Spleen (tissue), 11 donors: ENCODE results near the gene DIP2A. TPM values are rescaled to one million over a fixed set of nuclear protein-coding genes. Genes with fewer than 3 reads are reported as not detected.

Source experiments
- DNase-seq: peaks from one replicate; pipeline ENCODE4 v3.0.0-alpha.2; 2020
- H3K27ac ChIP-seq, 8 donors: fragments of 200-600 bp; sonication (generic) in 7 of 8; 1 replicate in 4 of 8; 2 replicates in 4 of 8; pipeline versions ENCODE4 v1.5.0 to v1.8.0; 2016 to 2021; ENCODE audit warnings: inconsistent platforms in 4 of 8, mild to moderate bottlenecking in 4 of 8, moderate library complexity in 1 of 8
- H3K27me3 ChIP-seq, 7 donors: fragments of 200-600 bp; sonication (generic) in 6 of 7; replicated peaks in 1 of 7; 1 replicate in 4 of 7; 2 replicates in 3 of 7; pipeline versions ENCODE4 v1.5.0 to v1.8.0; 2016 to 2021; ENCODE audit warnings: inconsistent platforms in 3 of 7, mild to moderate bottlenecking in 1 of 7
- H3K36me3 ChIP-seq, 6 donors: fragments of 200-600 bp; sonication (generic) in 5 of 6; 1 replicate in 4 of 6; 2 replicates in 2 of 6; pipeline versions ENCODE4 v1.5.0 to v1.8.0; 2016 to 2021; ENCODE audit warnings: inconsistent platforms in 2 of 6
- H3K4me1 ChIP-seq, 6 donors: fragments of 200-600 bp; sonication (generic) in 5 of 6; 1 replicate in 3 of 6; 2 replicates in 3 of 6; pipeline versions ENCODE4 v1.5.0 to v1.8.0; 2016 to 2021; ENCODE audit warnings: inconsistent platforms in 3 of 6
- H3K4me3 ChIP-seq, 8 donors: fragments of 200-600 bp; sonication (generic) in 7 of 8; 1 replicate in 4 of 8; 2 replicates in 4 of 8; pipeline versions ENCODE4 v1.5.0 to v1.8.0; 2016 to 2021; ENCODE audit warnings: inconsistent platforms in 4 of 8, mild to moderate bottlenecking in 4 of 8, moderate library complexity in 2 of 8
- H3K9me3 ChIP-seq, 8 donors: fragments of 200-600 bp; sonication (generic) in 7 of 8; 1 replicate in 4 of 8; 2 replicates in 4 of 8; pipeline versions ENCODE4 v1.5.0 to v1.8.0; 2016 to 2021; ENCODE audit warnings: inconsistent platforms in 4 of 8
- CTCF ChIP-seq, 11 experiments: fragments of 200-600 bp in 7 of 11; fragments of 450-650 bp in 4 of 11; sonication (generic) in 4 of 11; IDR thresholded peaks in 8 of 11; conservative IDR thresholded peaks in 3 of 11; 1 replicate in 7 of 11; 2 replicates in 4 of 11; pipeline versions ENCODE4 v1.4.0 to v1.8.0; 2016 to 2021; ENCODE audit warnings: antibody characterized with exemption in 11 of 11, inconsistent platforms in 4 of 11, mild to moderate bottlenecking in 1 of 11
- POLR2A ChIP-seq, 3 donors: fragments of 450-650 bp; IDR thresholded peaks; one replicate each; pipeline ENCODE4 v1.5.1; 2017; ENCODE audit warnings: antibody characterized with exemption in 3 of 3, mild to moderate bottlenecking in 1 of 3
- POLR2AphosphoS5 ChIP-seq, 3 donors: sonication (generic); formaldehyde crosslinking; IDR thresholded peaks; one replicate each; pipeline ENCODE4 v1.5.1; 2017; ENCODE audit warnings: antibody characterized with exemption in 3 of 3
- WGBS, 5 donors: extraction: QIAGEN DNeasy Blood & Tissue Kit in 3 of 5; methylation state at CpG; one replicate each; pipeline versions ENCODE4 v1.1.5 to v1.1.7; 2013 to 2018; 5-methylcytosine and 5-hydroxymethylcytosine counted together
- intact Hi-C: fragments of 100-400 bp; cut with DNase I; formaldehyde crosslinking; loops from one replicate; pipeline ENCODE4 v1.15.0; 2023; ENCODE audit warnings: low total_unique reads
- polyA plus RNA-seq, 3 donors: library from polyadenylated mRNA; stranded (reverse); fragments of 200-250 nt; gene quantifications; one replicate each; pipeline ENCODE4 v1.2.1, GENCODE V29; 2013
- total RNA-seq, 7 donors: library from RNA; depleted of rRNA in 3 of 7; stranded (reverse); fragments of >200 nt in 3 of 7; fragmentation: NEBNext Ultra II Directional in 4 of 7; extraction: Animal tissue kit (Norgen Biotek cat#: 25700) in 4 of 7; gene quantifications; one replicate each; pipeline versions ENCODE4 v1.1.0 to v1.2.1, GENCODE V29; 2016 to 2021
- donor health status: healthy with polysubstance abuse.
- donor health status: DM: no; HTN: no; CAD: no; lungs with moderate emphysema.
- donor health status: DM: no; HTN: no; CAD: no.
- donor health status: Bipolar disorder and iron deficiency.
- donor health status: healthy.
- donor health status: DM: no; HTN: no; CAD: no.
- donor health status: DM: yes; HTN: yes; CAD: no.

The DIP2A gene
- total and polyA plus RNA-seq, 10 donors = 14.7 to 96.7 (median 64.1) TPM

GRCh38 chr21:46567348-46567747 lies 108.7 kb downstream of the DIP2A start:
- Histone ChIP-seq H3K4me1 (no peaks in the 10 kb centered on the region), H3K9me3 (peaks cover 0 to 12% (median under 1%) of the 10 kb centered on the region in 8 donors), H3K36me3 (peaks cover 0 to 100% (median 80%) of the 10 kb centered on the region in 6 donors), H3K4me3 (no peak overlapping the region), H3K27me3 (no peaks in the 10 kb centered on the region), H3K27ac (no peak overlapping the region)
- intact Hi-C loops = no loop called here
- DNase-seq = no peak
- TF ChIP-seq CTCF (IDR thresholded peaks at IDR 0.05 in 8 of 11, conservative IDR thresholded peaks at IDR 0.05 in 3 of 11) (no peak), POLR2A (IDR thresholded peaks at IDR 0.05) (no peak), POLR2AphosphoS5 (IDR thresholded peaks at IDR 0.05) (peak in 1 of 3 donors; percentile 14)
- WGBS, 5 donors = 90 to 95% (median 92%) methylated on average over 12 to 15 of the region's 15 CpGs

- no peak overlapping the region for H3K4me3 ChIP-seq
- H3K27ac ChIP-seq = no peak overlapping the region
- H3K9me3 ChIP-seq = peaks cover 0 to 24% (median 12%) of the 10 kb centered on the region in 8 donors
- no peak for TF ChIP-seq POLR2A (IDR thresholded peaks at IDR 0.05)
- no peak for TF ChIP-seq POLR2AphosphoS5 (IDR thresholded peaks at IDR 0.05)
- no peak for TF ChIP-seq CTCF (IDR thresholded peaks at IDR 0.05 in 8 of 11, conservative IDR thresholded peaks at IDR 0.05 in 3 of 11)
- no peak for DNase-seq
- H3K36me3 ChIP-seq = peaks cover 0 to 99% (median 75%) of the 10 kb centered on the region in 6 donors
- WGBS, 5 donors = 97 to 98% (median 97%) methylated on average over 4 of the region's 4 CpGs
- intact Hi-C loops = no loop called here
- no peaks in the 10 kb centered on the region for H3K27me3 ChIP-seq
- H3K4me1 ChIP-seq = no peaks in the 10 kb centered on the region
These were observed 109.9 kb downstream of the DIP2A start for GRCh38 chr21:46568562-46568961.

GRCh38 chr21:46569081-46569480 lies 110.4 kb downstream of the DIP2A start:
- no peak for TF ChIP-seq CTCF (IDR thresholded peaks at IDR 0.05 in 8 of 11, conservative IDR thresholded peaks at IDR 0.05 in 3 of 11)
- TF ChIP-seq POLR2A (IDR thresholded peaks at IDR 0.05) = no peak
- TF ChIP-seq POLR2AphosphoS5 (IDR thresholded peaks at IDR 0.05) = no peak
- WGBS, 5 donors = 94 to 100% (median 96%) methylated on average over 1 of the region's 1 CpG
- Histone ChIP-seq H3K27me3 (no peaks in the 10 kb centered on the region), H3K27ac (no peak overlapping the region), H3K4me3 (no peak overlapping the region), H3K9me3 (peaks cover 0 to 29% (median 14%) of the 10 kb centered on the region in 8 donors), H3K36me3 (peaks cover 0 to 93% (median 70%) of the 10 kb centered on the region in 6 donors), H3K4me1 (no peaks in the 10 kb centered on the region)
- DNase-seq = no peak
- intact Hi-C loops = no loop called here

- intact Hi-C loops = no loop called here
- no peak overlapping the region for H3K4me3 ChIP-seq
- no peak for DNase-seq
- TF ChIP-seq CTCF (IDR thresholded peaks at IDR 0.05 in 8 of 11, conservative IDR thresholded peaks at IDR 0.05 in 3 of 11) (no peak), POLR2AphosphoS5 (IDR thresholded peaks at IDR 0.05) (no peak), POLR2A (IDR thresholded peaks at IDR 0.05) (no peak)
- no peaks in the 10 kb centered on the region for H3K4me1 ChIP-seq
- H3K9me3 ChIP-seq = peaks cover 0 to 29% (median 14%) of the 10 kb centered on the region in 8 donors
- no peak overlapping the region for H3K27ac ChIP-seq
- H3K27me3 ChIP-seq = no peaks in the 10 kb centered on the region
- H3K36me3 ChIP-seq = peaks cover 0 to 83% (median 60%) of the 10 kb centered on the region in 6 donors
- WGBS, 5 donors = 72 to 85% (median 78%) methylated on average over 2 of the region's 2 CpGs
These were observed 111.4 kb downstream of the DIP2A start for GRCh38 chr21:46570119-46570518.
